Left ventricle myocardium superior (tissue), 1 donor: ENCODE measurements around the gene MAD1L1. TPM values are rescaled to one million over a fixed set of nuclear protein-coding genes. Genes with fewer than 3 reads are reported as not detected.

Experiments
- ATAC-seq: fragments of 200-7000 bp; cut with Tn5 transposase; one replicate; pipeline ENCODE4 v1.9.1; 2020; ENCODE audit warnings: mild to moderate bottlenecking, moderate library complexity
- DNase-seq: peaks from one replicate; pipeline ENCODE4 v3.0.0-alpha.2; 2020
- intact Hi-C: fragments of 100-400 bp; cut with micrococcal nuclease; formaldehyde crosslinking; loops from one replicate; pipeline ENCODE4 v1.11.0; 2022
- total RNA-seq: library from RNA; stranded (reverse); fragmentation: NEBNext Ultra II Directional; extraction: Animal tissue kit (Norgen Biotek cat#: 25700); gene quantifications from one replicate; pipeline ENCODE4 v1.2.1, GENCODE V29; 2021
- donor health status: DM: no; HTN: yes; CAD: no; lungs with severe emphysema.

MAD1L1 gene
- total RNA-seq, 1 donor from 2014 or later = 19.1 TPM

DNA sequence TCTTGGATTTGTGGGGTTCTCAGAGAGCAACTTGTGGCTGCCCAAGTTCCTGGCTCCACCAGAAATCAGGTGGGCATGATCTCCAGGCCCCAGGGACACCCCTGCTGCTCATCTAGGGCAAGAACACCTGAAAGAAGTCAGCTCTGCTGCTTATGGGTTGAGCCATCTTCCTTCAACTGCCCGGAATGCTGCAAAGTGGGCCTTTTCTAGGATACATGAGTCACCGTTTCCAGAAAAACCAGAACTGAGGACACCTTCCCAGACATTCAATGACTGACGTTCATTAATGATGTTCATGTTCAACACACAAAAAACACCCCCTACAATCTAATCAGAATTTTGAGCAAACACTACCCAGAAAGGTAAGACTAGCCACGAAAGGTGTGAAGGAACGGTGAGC, 98.0 kb downstream of the MAD1L1 start:
- intact Hi-C loops = no loop called here
- ATAC-seq (no peak), DNase-seq (no peak)

- DNase-seq (no peak), ATAC-seq (no peak)
- intact Hi-C loops = no loop called here
Observed at GRCh38 chr7:2132243-2132642, 100.5 kb downstream of the MAD1L1 start.

- DNase-seq = no peak
- intact Hi-C loops = no loop called here
- no peak for ATAC-seq
Observed at GRCh38 chr7:2131800-2132199, 100.9 kb downstream of the MAD1L1 start.

- ATAC-seq (no peak), DNase-seq (no peak)
- intact Hi-C loops = no loop called here
Observed at GRCh38 chr7:2131341-2131740, 101.4 kb downstream of the MAD1L1 start.

- no peak for DNase-seq
- intact Hi-C loops = no loop called here
- ATAC-seq = no peak
Observed at GRCh38 chr7:2130096-2130375, 102.7 kb downstream of the MAD1L1 start.

DNA sequence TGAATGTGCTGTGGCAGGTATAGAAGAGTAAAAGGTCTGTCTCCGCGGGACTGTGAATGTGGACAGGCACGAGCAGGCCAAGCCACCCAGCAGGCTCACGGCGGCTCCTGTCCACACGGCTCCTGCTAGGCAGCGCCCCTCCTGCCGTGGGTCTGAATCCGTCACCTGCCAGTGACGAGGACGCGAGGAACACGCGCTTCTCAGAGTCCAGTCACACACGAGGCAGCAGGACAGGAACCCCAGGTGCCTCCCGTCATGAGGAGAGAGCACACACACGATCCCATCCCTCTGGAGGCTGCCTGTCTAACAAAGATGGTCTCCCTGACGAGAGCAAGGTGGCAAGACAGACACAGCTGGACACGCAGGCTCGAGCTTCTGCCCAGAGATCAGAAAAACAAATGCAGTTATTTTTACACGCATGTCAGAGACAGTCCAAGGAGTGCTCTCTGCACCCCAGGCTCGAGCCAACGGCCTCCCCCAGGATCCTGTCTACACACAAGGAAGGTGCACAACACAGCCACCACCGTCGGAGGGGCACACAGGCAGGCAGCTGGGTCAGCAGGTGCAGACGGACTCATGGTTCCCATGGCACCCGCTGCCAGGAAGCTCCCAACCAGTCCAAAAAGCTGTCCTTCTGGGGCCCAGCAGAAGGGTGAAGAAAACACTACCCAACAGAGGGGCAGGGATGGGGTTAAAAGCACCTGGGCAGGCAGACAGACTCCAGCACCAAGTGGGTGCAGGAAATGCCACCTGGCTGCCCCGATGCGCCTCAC, 103.2 kb downstream of the MAD1L1 start:
- DNase-seq (no peak), ATAC-seq (peak; percentile 11)
- intact Hi-C loops = no loop called here

DNA sequence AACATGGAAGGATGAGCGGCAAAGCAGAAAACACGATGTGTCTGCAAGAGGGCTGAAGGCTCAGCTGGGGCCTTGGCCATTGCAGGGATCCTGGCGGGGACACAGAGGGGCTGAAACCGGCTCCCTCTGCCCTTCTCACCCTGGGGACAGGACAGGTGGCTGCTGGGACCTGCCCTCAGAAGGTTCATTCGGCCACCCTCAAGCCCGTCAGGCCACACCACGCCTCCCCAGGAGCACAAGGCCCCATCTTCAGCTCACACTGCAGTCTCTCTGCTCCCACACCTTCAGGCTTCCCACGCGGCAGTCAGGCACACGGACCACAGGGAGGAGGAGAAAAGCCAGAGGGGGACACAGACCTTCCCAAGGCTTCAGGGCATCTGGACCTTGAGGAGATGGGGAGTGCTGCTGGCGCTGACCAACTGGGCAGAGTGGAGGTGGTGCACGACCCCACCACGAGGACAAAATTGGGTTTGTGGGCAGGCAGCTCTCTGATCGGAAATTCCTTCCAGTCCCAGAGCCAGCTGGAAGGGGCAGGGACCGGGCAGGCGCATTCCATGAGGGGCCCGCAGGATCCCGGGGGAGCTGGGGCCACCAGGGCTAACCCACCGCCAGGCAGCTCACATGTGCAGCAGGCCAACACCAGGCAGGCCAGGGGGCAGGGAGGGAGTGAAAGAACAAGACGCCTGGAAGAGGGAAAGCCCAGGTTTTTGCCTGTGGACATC, 104.0 kb downstream of the MAD1L1 start:
- intact Hi-C loops = no loop called here
- DNase-seq (no peak), ATAC-seq (no peak)

DNA sequence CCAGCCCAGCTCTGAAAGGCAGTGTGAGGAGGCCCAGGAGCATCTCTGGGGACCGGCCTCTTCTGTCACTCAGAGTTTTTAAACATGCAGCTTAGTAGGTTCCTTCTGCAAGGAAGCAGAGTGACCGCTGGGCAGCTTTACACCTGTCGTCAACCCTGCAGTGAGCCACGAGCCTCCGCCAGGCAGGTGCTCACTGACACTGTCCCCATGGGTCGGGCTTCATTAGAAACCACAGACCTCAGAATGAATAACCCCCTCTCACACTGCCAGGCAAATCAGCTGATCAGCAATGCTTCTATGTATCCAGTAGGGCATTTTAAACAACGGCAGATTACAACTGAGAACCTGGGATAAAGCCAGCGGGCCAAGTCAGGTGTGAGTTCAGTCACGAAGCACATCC, 106.1 kb downstream of the MAD1L1 start:
- intact Hi-C loops = no loop called here
- no peak for ATAC-seq
- no peak for DNase-seq

- ATAC-seq = no peak
- intact Hi-C loops = no loop called here
Observed at GRCh38 chr7:2125931-2126330, 106.8 kb downstream of the MAD1L1 start.

GRCh38 chr7:2124604-2125345, 108.0 kb downstream of the MAD1L1 start:
- no peak for DNase-seq
- ATAC-seq = no peak
- intact Hi-C loops = no loop called here

More at GRCh38 chr7:2125931-2126330, 106.8 kb downstream of the MAD1L1 start:
- no peak for DNase-seq

DNA sequence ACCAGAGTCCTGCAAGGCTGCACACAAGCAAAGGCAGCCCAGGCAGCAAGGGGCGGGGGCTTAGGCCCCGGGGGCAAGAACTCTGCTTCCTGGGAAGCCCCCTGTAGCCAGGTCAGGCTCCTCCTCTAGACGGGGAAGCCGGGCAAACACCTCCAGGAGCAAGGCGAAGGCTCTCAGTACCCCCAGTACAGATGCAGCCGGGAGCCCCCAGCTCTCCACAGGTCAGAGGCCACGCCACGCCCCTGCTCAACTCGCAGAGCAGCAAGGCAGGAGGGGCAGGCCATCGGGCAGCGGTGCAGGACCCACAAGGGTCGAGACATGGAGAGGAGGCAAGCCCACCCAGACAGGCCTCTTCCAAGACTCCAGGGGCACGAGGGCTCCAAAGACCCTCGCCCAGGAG, 108.8 kb downstream of the MAD1L1 start:
- no peak for ATAC-seq
- intact Hi-C loops = no loop called here
- no peak for DNase-seq

DNA sequence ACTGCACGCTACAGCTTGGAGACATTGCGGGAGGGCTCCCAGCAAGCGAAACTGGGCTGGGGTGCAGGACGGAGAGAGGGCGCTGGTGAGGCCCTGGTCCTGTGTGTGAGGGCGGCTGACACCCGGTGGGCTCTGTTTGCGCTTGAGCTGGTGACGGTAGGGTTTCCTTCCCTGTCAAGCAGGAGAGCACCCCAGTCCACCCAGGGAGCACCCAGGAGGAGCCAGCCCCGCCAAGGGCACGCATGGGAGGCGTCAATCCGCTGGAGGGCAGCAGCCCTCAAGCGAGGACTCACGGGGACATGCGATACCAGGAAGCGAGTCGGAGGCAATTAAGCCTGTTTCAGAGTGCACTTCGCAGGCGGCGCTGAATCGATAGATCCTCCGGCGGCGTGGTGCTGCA, 109.4 kb downstream of the MAD1L1 start:
- ATAC-seq (no peak), DNase-seq (no peak)
- intact Hi-C loops = no loop called here

GRCh38 chr7:2122651-2123050, 110.1 kb downstream of the MAD1L1 start:
- intact Hi-C loops = no loop called here
- ATAC-seq (no peak), DNase-seq (no peak)

DNA sequence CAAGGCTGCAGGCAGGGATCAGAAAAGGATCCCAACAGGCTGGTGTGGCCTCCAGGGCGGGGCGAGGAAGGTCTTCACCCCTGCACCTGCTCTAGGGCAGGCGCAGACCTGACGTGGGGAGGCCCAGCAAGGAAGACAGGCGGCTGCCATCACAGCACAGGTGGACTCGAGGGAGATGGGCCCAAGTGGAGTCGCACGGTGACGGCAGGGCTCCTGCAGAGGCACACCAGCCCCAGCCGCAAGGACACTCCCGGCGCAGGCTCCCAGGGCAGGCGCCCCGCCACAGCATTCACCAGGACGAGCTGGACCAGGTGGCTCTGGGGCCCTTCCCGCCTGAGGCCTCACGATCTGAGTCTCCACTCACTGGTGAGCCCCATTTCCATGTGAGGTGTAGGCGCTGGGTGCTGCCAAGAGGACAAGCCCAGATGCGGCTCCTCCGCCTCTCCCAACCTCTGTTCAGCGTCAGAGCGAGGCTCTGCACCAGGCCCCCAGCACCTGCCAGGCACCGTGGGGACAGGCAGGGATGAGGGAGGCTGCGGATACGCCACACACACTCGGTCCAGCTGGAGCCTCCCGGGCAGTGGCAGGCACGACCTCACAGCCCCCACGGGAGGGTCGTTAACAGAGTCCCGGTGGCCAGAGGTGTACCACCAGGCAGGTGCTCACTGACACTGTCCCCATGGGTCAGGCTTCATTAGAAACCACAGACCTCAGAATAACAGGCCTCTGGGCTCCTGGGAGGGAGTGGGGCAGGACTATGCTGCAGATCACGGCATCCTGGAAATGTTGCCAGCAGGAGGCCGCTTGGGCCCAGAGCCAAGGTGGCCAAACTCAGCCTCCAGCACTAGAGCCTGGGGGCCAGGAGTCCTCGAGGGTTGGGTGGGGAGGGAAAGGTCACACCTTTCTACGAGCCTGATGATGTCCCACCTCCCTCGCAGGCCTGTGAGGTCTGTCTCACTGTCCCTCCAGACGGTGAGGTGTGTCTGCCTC, 111.6 kb downstream of the MAD1L1 start:
- ATAC-seq (peak; percentile 16), DNase-seq (peak; percentile 53)
- intact Hi-C loops = no loop called here

- intact Hi-C loops = no loop called here
- no peak for ATAC-seq
Observed at GRCh38 chr7:2120251-2120660, 112.5 kb downstream of the MAD1L1 start.

GRCh38 chr7:2118630-2119190, 114.0 kb downstream of the MAD1L1 start:
- intact Hi-C loops = no loop called here
- no peak for DNase-seq
- no peak for ATAC-seq

More at GRCh38 chr7:2120251-2120660, 112.5 kb downstream of the MAD1L1 start:
- no peak for DNase-seq

- ATAC-seq (no peak), DNase-seq (no peak)
- intact Hi-C loops = no loop called here
Observed at GRCh38 chr7:2118056-2118455, 114.7 kb downstream of the MAD1L1 start.

GRCh38 chr7:2117646-2118045, 115.1 kb downstream of the MAD1L1 start:
- ATAC-seq (no peak), DNase-seq (no peak)
- intact Hi-C loops = no loop called here
